Stimulated activated CD4-positive, alpha-beta T cell treated with anti-CD3 and anti-CD28 coated beads, Interleukin-2, amount 100 ng/mL, for 48 hours (primary cell): ENCODE data around the gene SH2D4B.
A peak's percentile ranks its signal among the peaks of the same experiment; 100 is the strongest.

Experiments
- DNase-seq, 2 donors: peaks; one replicate each; pipeline ENCODE4 v3.0.0-alpha.2; 2020

SH2D4B gene

GRCh38 chr10:80545258-80545881, 7.7 kb downstream of the SH2D4B start:
- no peak for DNase-seq

DNA sequence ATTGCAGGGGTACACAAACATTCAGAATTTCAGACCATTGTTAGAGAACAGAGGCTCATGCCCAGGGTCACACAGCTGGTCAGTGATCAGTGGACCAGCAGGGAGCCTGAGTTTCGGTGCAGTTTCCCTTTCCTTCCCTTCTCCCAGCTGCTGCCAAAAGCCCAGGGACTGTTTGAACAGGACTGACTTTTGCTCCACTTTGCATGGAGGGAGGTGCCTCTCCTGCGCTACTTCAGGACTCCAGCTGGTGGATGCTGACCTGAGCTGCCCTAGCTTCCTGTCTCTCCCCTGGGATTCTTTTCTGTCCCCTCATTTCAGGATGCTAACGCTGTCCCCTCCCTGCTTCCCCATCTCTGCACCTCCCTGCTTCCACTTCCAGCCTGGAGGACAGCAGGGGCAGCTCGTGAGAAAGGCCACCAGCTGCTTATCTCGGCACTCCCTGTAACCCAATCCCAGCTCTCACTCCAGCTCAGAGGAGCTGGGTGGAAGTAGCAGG, 14.5 kb downstream of the SH2D4B start:
- no peak for DNase-seq

DNA sequence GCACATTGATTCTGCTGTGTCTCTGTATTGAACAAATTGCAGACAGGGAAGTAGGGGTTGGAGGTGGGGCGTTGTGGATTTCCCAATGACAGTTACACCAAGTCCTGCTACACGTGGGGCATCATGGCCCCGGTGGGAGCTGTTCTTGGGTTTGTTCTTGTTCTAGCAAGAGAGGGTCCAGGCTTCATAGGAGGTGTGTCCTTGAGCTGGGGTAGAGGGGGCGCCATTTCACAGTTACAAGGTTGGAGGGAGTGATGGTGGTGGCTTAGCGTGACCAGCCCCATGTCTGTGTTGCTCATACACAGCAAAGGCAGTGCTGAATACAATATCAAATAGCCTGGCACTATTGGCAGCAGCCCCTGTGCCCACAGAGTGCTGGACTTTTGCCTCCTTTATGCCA, 15.7 kb downstream of the SH2D4B start:
- no peak for DNase-seq

GRCh38 chr10:80554050-80554449, 16.3 kb downstream of the SH2D4B start:
- DNase-seq = no peak

- DNase-seq = no peak
These were observed 17.7 kb downstream of the SH2D4B start for GRCh38 chr10:80555415-80555814.

GRCh38 chr10:80561950-80562349, 24.2 kb downstream of the SH2D4B start:
- no peak for DNase-seq

- no peak for DNase-seq
These were observed 29.6 kb downstream of the SH2D4B start for GRCh38 chr10:80567292-80567691.

- DNase-seq = no peak
These were observed 31.6 kb downstream of the SH2D4B start for GRCh38 chr10:80569131-80569895.

GRCh38 chr10:80571352-80571751, 33.6 kb downstream of the SH2D4B start:
- DNase-seq = no peak

DNA sequence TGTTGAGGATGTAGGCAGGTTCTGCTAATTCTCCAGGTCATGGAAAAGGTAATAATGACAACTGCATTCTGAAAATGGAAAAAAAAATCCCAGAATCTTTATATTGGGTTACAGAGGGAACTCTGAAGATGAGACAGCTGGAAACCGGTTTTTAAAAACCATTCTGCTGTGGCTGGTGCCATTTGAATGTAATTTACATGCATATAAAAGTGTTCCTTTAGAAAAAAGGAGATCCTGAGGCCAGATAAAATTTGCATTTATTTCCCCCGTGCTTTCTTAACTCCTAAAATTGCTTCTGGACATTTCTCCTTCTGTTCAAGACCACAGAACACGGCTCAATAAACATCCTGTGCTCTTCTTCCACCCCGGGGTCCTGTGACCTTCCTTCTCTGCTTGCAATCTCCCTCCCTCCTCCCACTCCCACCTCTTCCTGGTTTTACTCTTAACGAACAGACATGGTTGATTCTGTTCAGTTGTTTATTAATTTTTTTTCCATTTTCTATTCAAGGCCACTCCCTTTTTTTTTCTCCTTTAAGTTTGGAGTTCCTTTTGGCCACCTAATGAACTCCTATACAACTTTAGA, 41.6 kb downstream of the SH2D4B start:
- DNase-seq = no peak

DNA sequence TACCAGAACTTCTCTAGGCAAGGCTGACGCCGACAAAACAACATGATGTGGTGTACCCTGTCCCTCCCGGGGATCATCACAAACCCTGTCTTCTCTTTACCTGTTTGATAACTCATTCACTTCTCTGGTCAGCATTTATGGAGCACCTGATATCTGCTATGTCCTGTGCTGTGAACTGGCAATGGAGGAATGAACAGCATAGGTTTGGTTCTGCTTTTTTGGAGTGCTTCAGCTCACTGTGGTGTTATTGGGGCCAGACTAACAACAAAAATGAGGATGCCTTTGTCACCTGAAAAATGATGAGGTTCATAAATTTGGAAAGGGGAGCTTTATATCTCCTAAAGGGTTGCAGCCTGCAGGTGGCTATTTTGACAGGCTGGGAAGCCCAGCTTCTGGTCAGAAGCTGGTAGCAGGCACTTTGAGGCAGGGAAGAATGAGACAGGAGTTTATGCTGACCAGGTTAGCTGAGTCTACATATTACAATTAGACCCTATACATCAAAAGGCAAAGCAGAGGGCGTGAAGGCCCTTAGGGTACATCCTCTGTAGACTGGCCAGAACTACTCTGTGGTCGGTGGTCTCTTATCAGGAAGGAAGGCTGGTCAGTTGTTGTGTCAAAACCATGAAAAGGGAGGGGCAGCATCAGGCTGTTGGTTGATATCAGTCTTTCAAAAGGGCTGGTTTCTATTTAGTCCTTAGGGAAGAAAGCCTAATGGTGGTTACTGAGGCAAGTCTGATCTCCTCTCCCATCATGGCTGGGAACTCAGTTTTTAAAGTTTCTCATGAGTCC, 42.3 kb downstream of the SH2D4B start:
- no peak for DNase-seq

- DNase-seq = no peak
These were observed 43.2 kb downstream of the SH2D4B start for GRCh38 chr10:80580638-80581468.

DNA sequence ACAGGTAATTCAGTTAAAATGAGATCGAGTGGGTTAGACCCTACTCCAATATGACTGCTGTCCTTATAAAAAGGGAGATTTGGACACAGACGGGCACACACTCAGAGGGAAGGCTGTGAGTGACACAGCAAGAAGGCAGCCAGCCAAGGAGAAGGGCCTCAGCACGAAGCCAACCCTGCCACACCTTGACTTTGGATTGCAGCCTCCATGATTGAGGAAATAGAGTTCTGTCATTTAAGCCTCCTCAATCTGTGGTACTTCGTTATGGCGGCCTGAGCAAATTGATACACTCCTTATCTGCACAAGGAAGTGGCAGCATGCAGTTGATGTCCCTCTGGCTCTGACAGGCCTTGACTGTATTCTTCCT, 43.8 kb downstream of the SH2D4B start:
- DNase-seq = no peak

DNA sequence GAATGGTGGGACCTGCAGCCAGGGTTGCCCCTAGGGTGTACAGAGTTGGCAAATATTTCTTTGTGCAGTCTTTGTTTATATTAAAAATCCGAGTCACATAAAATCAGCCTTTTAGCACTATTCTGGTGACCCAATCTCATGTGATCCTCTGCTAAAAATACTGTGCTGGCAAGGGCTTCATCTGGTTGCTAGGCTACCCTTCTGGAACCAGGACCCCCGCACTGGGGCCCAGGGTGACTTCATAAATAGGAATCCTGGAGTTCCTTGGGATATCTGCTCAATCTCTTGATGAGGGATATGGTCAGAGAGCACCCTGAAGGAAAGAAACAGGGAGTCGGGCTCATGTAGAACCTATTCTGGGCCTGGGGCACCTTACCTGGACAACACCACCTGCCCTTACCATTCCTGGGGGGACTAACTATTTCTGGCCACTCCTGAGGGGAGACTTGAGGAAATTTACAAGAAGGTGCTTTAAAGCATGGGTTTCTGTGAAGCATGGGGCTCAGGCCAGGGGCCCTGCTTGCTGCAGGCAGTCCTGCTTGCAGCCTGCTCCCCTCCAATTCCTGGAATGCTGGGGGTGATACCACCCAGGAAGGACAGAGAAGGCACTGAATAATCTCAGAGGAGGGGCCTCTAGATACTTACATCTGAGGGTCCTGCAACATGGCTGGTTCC, 44.7 kb downstream of the SH2D4B start:
- DNase-seq = no peak

DNA sequence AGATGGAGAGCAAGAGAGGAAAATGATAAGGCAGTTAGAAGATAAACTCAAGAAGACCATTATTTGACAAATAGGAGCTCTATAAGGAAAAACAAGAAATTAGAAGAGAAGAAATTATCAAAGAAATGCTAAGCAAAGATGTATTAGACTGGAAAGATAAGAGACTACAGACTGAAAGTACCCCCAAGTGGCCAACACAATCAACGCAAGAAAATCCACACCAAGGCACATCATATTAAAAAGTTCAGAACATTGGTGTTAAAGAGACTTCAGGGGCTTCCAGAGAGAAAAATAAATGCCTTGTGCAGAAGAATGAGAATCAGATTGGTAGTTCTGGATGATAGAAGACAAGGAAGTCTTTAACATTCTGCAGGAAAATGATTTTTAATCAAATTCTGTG, 46.0 kb downstream of the SH2D4B start:
- no peak for DNase-seq

- DNase-seq = no peak
These were observed 48.1 kb downstream of the SH2D4B start for GRCh38 chr10:80585812-80586211.

GRCh38 chr10:80588546-80588945, 50.8 kb downstream of the SH2D4B start:
- DNase-seq = no peak

GRCh38 chr10:80589726-80590373, 52.1 kb downstream of the SH2D4B start:
- no peak for DNase-seq

DNA sequence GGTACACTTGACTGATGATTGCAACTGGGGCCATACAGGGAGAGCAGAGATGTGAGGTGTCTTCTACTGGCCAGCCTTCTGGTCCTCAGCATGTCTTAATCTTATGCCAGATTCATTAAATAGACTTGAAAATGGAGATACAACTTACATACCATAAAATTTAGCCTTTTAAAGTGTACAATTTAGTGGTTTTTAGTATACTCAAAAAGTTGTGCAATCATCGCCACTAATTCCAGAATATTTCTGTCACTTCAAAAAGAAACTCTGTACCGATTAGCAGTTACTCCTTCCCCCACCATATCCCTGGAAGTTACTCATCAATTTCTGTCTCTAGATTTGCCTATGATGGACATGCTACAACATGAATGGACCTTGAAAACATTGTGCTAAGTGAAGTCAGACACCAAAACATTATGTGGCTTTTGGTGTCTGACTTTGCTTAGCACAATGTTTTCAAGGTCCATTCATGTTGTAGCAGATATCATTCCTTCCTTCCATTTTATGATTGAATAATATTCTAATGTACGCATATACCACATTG, 53.0 kb downstream of the SH2D4B start:
- no peak for DNase-seq

GRCh38 chr10:80596391-80597257, 58.9 kb downstream of the SH2D4B start:
- DNase-seq = peak; percentile 15 to 31
